Kidney (tissue), 14 donors: ENCODE data around the gene ADARB2. TPM values are rescaled to one million over a fixed set of nuclear protein-coding genes. Genes with fewer than 3 reads are reported as not detected.
A peak's percentile ranks its signal among the peaks of the same experiment; 100 is the strongest.

Experiments used
- DNase-seq, 5 donors: peaks; one replicate each; pipeline ENCODE4 v3.0.0-alpha.2; 2013 to 2020
- FAIRE-seq: peaks from 2 replicates; lab custom pipeline; 2012; peaks lifted over from hg19 to GRCh38; lab: Jason Lieb, UNC
- H3K27ac ChIP-seq, 2 donors: one replicate each; pipeline ENCODE4 v1.7.0; 2013; ENCODE audit warnings: low read depth in 2 of 2, low read length in 2 of 2, inconsistent platforms in 1 of 2
- H3K27me3 ChIP-seq: one replicate; pipeline ENCODE4 v1.7.1; 2013; ENCODE audit warnings: low read length, inconsistent platforms; ENCODE audit not compliant: control insufficient read depth, insufficient read depth
- H3K36me3 ChIP-seq, 3 donors: one replicate each; pipeline versions ENCODE4 v1.7.0 to v1.7.1; 2013; ENCODE audit warnings: low read length in 3 of 3, control low read depth in 1 of 3, inconsistent platforms in 1 of 3; ENCODE audit not compliant: insufficient read depth in 3 of 3, control insufficient read depth in 2 of 3
- H3K4me1 ChIP-seq, 3 donors: one replicate each; pipeline versions ENCODE4 v1.7.0 to v1.7.1; 2013; ENCODE audit warnings: low read length in 3 of 3, inconsistent platforms in 1 of 3, low read depth in 1 of 3; ENCODE audit not compliant: control insufficient read depth in 2 of 3, insufficient read depth in 2 of 3
- H3K4me3 ChIP-seq, 3 donors: one replicate each; pipeline versions ENCODE4 v1.7.0 to v1.8.1; 2013; ENCODE audit warnings: low read length in 3 of 3, control low read depth in 1 of 3, inconsistent platforms in 1 of 3
- H3K9ac ChIP-seq, 3 donors: one replicate each; pipeline versions ENCODE4 v1.7.0 to v1.7.1; 2013; ENCODE audit warnings: low read length in 3 of 3, control low read depth in 1 of 3, inconsistent platforms in 1 of 3
- H3K9me3 ChIP-seq, 3 donors: one replicate each; pipeline versions ENCODE4 v1.7.0 to v1.7.1; 2013; ENCODE audit warnings: low read length in 3 of 3, control low read depth in 1 of 3, inconsistent platforms in 1 of 3; ENCODE audit not compliant: control insufficient read depth in 2 of 3, insufficient read depth in 1 of 3
- intact Hi-C: fragments of 100-400 bp; cut with DNase I; formaldehyde crosslinking; loops from one replicate; pipeline ENCODE4 v1.11.1; 2022
- polyA plus RNA-seq: library from polyadenylated mRNA; stranded (reverse); fragments of 350-450 nt; fragmentation: Illumina TruSeq; extraction: RNeasy Lipid Tissue Mini Kit (QIAGEN cat#74804); gene quantifications from one replicate; pipeline ENCODE4 v1.2.3, GENCODE V29; 2014; ENCODE audit warnings: low read depth, low replicate concordance; ENCODE audit not compliant: insufficient read depth
- total RNA-seq: library from RNA; stranded (reverse); fragmentation: NEBNext Ultra II Directional; extraction: Animal tissue kit (Norgen Biotek cat#: 25700); gene quantifications from one replicate; pipeline ENCODE4 v1.2.1, GENCODE V29; 2021
- TF ChIP-seq, protein P1 (sequence below): IDR thresholded peaks from 3 replicates; pipeline ENCODE4 v1.5.1; 2012; ENCODE audit warnings: mild to moderate bottlenecking, moderate library complexity, borderline replicate concordance; ENCODE audit not compliant: insufficient read depth; ENCODE audit errors: extremely low read depth
- donor health status: control.
- donor health status: control.
- donor health status: control.
- donor health status: control.
- donor health status: control.
- donor health status: DM: yes; HTN: yes; CAD: no.
- donor health status: Normal renal cell carcinoma (clear cell type).

ADARB2 gene
- total and polyA plus RNA-seq, 2 donors from 2014 or later: 1.0 to 1.3 TPM

DNA sequence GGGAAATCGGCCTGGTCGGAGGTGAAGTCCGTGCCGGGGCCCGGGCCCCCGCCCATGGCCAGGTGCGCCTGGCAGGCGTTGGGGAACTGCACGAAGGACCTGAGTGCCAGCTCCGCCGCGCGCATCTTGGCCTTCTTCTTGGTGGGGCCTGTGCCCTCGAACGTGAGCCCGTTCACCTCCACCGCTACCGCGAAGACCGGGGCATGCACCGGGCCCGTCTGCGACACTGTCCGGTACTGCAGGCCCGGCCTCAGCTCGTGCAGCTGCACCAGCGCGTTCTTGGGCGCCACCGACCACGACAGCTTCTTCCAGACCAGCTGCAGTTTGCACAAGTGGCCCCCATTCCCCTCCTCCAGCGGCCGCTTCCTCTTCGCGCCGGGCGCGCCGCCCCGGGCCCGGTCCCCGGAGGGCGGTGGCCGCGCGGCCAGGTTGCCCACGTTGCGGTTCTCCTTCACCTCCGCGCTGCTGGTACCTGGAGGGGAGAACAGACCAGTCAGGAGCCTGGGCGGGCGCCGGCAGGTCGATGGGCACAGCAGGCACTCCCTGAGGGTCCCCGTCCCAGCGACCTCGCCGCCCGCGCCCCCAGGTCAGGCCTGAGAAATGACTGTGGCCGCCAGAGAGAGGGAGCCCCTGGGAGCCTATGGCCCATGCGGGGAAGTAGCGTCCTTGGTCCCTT is 373.7 kb downstream of the ADARB2 start:
- no peaks in the 10 kb centered on the region for H3K27me3 ChIP-seq
- FAIRE-seq (no peak), DNase-seq (peak in 1 of 5 donors; percentile 67)
- no peak overlapping the region for H3K4me3 ChIP-seq
- no peak overlapping the region for H3K9ac ChIP-seq
- intact Hi-C loops: no loop called here
- no peaks in the 10 kb centered on the region for H3K4me1 ChIP-seq
- TF ChIP-seq, protein P1, sequence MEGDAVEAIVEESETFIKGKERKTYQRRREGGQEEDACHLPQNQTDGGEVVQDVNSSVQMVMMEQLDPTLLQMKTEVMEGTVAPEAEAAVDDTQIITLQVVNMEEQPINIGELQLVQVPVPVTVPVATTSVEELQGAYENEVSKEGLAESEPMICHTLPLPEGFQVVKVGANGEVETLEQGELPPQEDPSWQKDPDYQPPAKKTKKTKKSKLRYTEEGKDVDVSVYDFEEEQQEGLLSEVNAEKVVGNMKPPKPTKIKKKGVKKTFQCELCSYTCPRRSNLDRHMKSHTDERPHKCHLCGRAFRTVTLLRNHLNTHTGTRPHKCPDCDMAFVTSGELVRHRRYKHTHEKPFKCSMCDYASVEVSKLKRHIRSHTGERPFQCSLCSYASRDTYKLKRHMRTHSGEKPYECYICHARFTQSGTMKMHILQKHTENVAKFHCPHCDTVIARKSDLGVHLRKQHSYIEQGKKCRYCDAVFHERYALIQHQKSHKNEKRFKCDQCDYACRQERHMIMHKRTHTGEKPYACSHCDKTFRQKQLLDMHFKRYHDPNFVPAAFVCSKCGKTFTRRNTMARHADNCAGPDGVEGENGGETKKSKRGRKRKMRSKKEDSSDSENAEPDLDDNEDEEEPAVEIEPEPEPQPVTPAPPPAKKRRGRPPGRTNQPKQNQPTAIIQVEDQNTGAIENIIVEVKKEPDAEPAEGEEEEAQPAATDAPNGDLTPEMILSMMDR: no peak
- no peaks in the 10 kb centered on the region for H3K9me3 ChIP-seq
- H3K27ac ChIP-seq: no peak overlapping the region
- H3K36me3 ChIP-seq: no peaks in the 10 kb centered on the region

DNA sequence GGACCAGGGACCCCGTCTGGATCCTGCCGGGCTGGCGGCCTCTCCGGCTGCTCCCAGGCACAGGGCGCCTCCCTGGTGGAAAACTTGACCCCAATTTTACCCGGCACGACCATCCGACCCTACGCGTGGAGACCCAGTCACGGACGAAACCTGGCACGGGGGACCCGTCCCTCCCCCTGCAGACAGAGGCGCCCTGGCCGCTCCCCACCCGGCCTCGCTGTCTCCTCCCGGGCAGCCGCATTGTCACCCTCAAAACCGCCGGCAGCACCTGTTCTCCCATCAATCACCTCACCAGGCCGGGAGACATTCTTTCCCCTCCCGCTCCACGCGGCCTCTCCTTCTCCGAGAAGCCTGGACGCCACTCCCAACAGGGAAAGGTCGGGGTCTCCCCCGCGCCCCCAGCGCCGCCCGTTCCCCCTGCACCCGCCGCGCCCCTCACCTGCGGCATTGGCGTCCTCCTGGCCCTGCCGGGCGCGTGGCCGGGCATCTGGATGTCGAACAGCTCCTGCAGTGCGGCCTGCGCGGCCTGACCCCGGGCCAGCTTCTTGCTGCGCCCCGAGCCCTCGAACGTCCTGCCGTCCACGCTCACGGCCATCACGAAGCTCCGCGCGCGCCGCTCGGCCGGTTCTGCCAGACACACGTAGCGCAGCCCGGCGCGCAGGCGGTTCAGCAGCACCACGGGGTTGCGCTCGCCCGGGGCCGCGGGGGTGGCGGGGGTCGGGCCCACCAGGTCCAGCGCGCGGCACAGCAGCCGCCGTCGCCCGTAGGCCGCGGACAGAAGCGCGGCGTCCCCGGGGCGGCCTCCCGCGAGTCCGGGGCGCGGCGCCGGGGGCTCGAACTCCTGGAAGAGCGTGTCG is 374.5 kb downstream of the ADARB2 start:
- FAIRE-seq: no peak
- Histone ChIP-seq H3K4me3 (no peak overlapping the region), H3K27ac (no peak overlapping the region), H3K9me3 (no peaks in the 10 kb centered on the region), H3K27me3 (no peaks in the 10 kb centered on the region), H3K9ac (no peak overlapping the region), H3K4me1 (no peaks in the 10 kb centered on the region), H3K36me3 (no peaks in the 10 kb centered on the region)
- TF ChIP-seq, protein P1: no peak
- intact Hi-C loops: no loop called here
- no peak for DNase-seq

DNA sequence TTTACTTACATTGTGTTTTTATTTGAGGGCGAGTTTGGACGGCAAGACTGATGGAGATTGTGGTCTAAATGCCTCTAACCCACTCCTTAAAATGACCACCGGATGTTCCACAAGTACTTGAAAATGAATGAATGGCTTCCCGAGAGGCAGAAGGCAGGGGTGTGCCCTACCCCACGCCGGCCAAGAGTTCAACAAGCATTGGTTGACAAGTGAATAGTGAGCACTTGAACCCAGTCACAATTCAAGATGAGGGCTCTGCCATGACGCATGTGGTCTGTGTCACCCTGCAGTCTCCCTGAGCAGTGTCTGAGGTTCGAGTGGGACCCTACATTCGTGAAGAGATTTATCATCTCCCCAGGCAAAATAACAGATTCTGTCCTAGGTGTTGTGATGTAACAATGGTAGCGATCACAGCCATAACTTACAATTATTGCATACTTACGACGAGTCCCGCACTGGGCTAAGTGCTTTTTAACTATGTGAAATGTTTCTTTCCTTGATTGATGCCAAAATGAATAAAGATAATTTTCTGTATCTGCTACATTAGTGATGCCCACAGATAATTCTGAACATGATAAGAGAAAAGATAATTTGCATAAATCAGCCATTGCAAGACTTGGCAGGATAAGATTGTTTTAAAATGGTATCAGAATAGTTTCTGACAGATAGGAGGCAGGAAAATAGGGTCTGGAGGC is 375.8 kb downstream of the ADARB2 start:
- no peaks in the 10 kb centered on the region for H3K9me3 ChIP-seq
- no peak overlapping the region for H3K9ac ChIP-seq
- TF ChIP-seq, protein P1: no peak
- no peak overlapping the region for H3K4me3 ChIP-seq
- intact Hi-C loops: no loop called here
- H3K27me3 ChIP-seq: no peaks in the 10 kb centered on the region
- no peak overlapping the region for H3K27ac ChIP-seq
- H3K36me3 ChIP-seq: no peaks in the 10 kb centered on the region
- no peaks in the 10 kb centered on the region for H3K4me1 ChIP-seq
- DNase-seq (no peak), FAIRE-seq (no peak)
